Activated CD8-positive, alpha-beta memory T cell treated with anti-CD3 and anti-CD28 coated beads, Interleukin-2, amount 50 U/mL, for 1 hour (primary cell): ENCODE measurements around the gene SLC35F6.
"Not testable (repeated sequence)": the region's sequence is repeated elsewhere in the genome, so short reads cannot be mapped to it uniquely, and the experiment has no call there.

Experiments used
- DNase-seq: peaks from one replicate; pipeline ENCODE4 v3.0.0-alpha.2; 2020; ENCODE audit errors: extremely low read depth

Gene SLC35F6

DNA sequence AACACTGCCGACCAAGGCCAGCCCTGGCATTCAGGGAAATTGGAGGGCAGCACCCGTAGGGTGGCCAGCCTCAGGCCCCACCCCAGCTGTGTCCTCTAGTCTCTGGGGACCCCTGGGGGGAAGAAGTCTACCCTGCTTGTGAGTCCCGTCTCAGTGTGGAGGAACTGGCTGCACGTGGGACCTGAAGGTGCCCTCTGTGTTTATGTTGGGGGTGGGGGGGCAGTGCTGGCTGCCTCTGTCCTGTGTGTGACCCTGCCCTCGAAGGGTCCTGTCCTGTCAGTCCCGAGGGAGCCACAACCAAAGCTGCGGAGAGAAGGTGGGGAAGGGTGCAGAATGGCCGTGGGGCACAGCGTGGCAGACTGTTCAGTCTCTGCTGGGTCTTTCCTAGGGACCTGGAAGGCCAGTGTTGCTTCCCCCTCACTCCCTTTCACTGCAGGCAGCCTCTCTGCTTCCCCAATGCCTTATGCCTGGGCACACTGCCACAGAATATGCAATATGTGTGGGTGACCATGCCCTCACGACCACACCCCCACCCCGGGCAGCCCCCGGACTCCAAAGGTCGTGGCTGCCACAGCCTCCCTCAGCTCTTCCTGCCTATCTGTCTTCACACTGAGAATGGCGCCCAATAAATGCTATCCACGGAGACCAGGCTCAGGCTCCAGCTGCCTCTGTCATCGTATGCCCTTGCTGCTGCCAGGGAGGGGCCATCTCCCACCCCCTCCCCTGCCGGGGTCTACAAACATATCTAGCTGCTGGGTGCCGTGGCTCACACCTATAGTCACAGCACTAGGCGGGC, 33.3 kb upstream of the SLC35F6 start:
- DNase-seq: no peak

- DNase-seq: no peak
These were observed 32.4 kb upstream of the SLC35F6 start for GRCh38 chr2:26731714-26732113.

- no peak for DNase-seq
These were observed 31.6 kb upstream of the SLC35F6 start for GRCh38 chr2:26732446-26732845.

DNA sequence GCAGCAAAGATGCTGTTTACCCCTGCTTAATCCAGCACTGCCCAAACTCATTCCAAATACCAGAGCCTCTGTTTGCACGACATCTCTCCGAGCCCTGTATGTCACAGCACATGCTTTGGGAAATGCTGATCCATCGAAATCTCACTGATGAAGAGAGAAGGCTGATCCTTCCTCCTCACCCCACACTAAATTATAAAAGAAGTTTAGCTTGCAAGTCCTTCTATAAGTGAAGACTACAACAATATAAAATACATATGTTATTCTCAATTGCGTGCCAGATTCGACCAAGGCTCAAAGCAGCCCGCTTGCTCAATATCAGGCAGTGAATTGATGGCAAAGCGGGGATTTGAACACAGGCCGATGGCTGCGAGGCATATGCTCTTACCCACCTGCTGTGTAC, 30.7 kb upstream of the SLC35F6 start:
- no peak for DNase-seq

- DNase-seq: no peak
These were observed 29.0 kb upstream of the SLC35F6 start for GRCh38 chr2:26735097-26735496.

DNA sequence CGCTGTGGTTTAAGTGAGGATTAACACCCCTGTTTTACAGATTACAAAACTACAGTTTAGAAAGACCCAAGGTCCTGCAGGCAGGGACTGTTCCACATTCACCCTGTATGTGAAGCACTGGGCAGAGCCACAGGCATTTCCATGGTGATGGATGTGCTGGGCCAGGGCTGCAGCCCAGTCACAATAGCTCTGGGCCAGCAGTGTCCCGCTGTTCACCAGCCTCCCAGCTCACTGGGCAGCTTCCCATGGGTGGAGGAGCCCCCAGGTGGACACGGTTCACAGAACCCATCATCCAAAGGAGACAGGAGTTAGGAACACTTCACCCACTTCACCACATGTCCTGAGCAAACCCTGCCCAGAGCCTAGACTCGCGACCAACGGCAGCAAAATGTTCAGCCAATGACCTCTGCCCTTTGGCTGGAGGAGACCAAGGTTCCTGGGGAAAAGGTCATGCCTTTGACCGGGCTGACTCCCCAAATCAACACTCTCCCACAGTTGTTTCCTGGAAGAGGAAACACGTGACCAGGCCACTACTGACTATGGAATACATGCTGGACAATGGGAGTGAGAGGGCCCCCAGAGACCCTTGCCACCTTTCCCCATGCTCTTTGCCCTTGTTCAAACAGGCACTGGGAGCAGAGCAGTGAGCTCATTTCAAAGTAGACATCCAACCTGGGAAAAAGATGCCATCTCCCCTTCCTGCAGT, 28.0 kb upstream of the SLC35F6 start:
- DNase-seq: no peak

GRCh38 chr2:26737221-26737620, 26.9 kb upstream of the SLC35F6 start:
- no peak for DNase-seq

DNA sequence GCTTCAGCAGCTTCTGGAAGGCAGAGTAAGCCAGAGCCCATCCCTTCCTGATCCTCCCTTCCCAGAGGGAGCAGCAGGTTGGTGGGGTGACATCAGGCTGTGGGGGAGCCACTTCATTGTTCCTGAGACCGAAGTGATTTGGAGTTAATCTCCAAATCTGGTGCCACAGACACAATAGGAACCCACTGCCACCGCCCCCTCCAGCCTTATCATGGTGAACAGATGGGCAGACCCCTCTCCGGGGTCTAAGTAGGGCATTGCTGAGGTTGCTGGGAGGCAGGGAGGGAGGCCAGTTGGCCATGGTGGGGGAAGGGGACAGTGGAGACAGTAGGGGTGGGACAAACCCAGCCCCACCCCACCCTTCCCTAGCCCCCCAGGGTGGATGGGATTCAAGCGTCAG, 25.6 kb upstream of the SLC35F6 start:
- no peak for DNase-seq

DNA sequence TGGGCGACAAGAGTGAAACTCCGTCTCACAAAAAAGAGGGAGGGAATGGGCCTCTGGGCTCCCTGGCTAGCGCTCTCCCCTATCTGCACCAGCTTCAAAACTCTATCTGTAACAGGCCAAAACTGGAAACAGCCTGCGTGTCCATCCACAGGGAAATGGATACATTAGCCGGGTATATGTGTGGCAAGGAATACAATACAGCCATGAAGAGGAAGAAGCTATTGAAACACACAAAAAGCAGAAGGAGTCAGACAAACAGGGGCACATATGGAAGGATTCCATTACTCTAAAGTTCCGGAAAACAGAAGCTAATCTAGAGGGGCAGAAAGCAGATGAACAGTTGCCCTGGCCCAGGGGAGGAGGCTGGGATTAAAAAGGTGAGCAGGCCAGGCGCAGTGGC, 24.6 kb upstream of the SLC35F6 start:
- no peak for DNase-seq

DNA sequence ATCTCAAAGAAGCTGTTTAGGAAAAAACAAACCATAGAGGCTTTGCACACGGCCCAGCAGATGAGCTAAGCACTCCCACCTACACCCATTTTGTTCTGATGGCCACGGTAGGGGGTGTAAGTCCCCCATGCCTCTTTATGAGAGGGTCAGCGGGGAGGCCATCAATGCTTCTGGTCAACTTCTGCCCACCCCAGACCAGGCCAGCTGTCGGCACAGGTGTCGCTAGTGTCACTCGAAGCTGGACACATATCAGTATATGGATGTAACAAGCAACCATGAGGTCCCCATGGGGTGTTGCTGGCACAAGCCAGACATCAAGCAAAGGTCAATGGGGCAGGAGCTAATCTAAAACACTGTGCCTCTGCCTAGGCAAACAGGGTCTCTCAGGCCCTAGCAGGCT, 23.7 kb upstream of the SLC35F6 start:
- DNase-seq: no peak

DNA sequence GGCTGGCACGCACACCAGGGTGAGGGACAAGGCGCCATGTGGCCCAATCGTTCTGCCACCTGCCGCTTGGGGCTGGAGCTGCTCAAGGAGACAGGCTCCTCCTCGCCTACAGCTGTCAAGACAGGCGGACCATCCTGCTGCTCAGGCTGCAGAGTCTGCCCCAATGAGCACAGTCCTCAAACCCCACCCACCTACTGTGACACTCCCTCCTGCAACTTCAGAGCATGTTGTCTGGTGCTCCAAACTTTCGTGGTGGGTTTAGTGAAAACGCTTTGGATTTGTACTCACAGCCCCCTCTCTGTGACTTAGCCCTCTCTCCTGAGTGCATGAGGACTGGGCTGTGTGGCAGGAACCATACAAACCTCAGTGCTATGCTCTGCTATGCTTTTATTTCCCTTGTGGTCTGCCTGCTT, 23.2 kb upstream of the SLC35F6 start:
- no peak for DNase-seq

DNA sequence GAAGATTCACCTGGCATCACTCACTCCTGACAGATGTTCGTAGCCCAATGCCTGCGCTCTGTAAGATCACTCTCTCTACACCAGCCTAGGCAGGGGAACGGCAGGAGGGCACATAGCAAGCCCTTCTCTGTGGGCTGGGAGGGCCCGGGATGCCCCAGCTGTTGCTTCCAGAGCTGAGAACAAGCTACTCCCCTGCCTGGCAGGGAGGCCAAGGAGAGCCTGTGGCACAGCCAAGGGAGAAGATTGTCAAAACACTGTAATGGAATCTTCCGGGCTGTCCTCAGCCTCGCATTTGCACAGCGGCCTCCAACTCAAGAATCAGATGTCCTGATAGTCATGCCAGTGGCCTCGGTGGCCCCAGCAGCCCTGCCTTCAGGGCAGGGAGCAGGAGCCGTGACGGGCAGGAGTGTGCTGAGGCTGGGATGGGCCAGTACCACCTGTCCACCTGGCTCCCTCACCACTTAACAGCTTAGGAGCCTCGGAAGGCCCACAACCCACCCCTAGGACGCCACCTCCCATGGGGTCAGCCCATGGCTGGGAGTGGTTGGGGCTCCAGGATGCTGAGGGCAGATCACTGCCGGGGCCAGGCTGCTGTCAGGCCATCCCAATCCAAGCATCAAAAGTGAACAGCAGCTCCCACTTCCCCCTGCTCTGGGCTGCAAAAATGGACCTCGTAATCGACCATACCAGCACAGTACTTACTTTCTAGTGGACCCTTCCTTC, 21.9 kb upstream of the SLC35F6 start:
- no peak for DNase-seq

GRCh38 chr2:26743852-26744251, 20.2 kb upstream of the SLC35F6 start:
- no peak for DNase-seq

DNA sequence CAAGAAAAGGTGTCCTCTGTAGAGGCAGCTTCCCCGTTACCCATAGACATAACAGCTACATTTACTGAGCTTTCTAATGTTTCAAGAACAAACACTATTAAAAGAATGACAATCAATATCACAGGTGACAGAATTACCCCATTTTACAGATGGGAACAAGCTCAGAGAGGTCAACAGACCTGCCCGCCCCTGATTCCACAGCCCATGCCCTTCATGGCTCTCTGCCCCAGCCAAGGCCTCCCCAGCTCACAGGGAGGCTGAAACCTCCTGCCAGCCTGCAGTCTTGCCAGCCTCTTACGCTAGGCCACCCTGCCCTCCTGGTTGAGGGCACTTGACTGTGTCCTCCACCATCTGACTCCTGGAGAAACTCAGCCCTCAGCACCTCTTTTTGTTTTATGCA, 19.1 kb upstream of the SLC35F6 start:
- no peak for DNase-seq

DNA sequence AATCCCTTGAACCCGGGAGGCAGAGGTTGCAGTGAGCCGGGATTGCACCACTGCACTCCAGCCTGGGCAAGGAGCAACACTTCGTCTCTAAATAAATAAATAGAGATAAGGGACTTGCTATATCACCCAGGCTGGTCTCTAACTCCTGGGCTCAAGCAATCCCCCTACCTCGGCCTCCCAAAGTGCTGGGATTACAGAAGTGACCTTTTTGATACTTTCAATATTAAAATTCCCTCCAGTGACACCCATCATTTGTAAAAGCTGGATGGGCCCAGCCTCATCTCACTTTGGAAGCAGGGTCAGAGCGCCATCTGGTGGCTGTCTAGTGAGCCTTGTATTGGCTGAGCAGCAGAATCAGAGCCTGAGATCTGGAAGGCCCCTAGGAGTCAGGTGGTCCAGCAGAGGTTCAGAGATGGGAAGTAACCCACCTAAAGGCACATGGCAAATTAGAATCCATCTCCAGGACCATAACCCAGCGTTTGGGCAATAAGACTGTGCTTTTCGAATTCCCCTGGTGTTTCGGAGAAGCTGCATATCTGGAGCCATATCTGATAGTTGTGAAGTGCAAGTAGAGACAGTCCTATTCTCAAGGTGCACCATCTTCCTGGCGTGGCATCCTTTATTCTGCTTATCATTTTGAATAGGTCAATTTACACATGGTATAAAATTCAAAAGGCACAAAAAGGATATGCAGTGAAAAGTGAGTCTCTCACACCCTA, 18.3 kb upstream of the SLC35F6 start:
- DNase-seq: peak; percentile 43

- DNase-seq: no peak
These were observed 17.1 kb upstream of the SLC35F6 start for GRCh38 chr2:26746934-26747333.

GRCh38 chr2:26749787-26750420, 14.2 kb upstream of the SLC35F6 start:
- not testable (repeated sequence) for DNase-seq

DNA sequence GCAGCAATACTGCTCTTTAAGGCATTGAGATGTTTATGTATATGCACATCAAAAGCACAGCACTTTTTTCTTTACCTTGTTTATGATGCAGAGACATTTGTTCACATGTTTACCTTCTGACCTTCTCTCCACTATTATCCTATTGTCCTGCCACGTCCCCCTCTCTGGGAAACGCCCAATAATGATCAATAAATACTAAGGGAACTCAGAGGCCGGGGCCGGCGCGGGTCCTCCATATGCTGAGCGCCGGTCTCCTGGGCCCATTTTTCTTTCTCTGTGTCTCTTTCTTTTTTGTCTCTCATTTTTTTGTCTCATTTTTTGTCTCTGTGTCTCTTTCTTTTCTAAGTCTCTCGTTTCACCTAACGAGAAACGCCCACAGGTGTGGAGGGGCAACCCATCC, 13.6 kb upstream of the SLC35F6 start:
- DNase-seq: not testable (repeated sequence)

GRCh38 chr2:26752656-26753055, 11.4 kb upstream of the SLC35F6 start:
- no peak for DNase-seq

DNA sequence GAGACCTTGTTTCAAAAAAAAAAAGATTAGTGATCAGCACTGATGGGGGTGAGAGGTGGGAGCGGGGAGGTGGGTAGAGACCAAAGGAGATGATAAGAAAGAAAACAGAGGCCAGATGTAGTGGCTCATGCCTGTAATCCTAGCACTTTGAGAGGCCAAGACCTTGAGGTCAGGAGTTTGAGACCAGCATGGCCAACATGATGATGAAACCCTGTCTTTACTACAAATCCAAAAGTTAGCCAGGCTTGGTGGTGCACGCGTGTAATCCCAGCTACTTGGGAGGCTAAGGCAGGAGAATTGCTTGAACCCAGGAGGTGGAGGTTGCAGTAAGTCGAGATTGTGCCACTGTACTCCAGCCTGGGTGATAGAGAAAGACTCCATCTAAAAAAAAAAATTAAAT, 9.5 kb upstream of the SLC35F6 start:
- DNase-seq: no peak

DNA sequence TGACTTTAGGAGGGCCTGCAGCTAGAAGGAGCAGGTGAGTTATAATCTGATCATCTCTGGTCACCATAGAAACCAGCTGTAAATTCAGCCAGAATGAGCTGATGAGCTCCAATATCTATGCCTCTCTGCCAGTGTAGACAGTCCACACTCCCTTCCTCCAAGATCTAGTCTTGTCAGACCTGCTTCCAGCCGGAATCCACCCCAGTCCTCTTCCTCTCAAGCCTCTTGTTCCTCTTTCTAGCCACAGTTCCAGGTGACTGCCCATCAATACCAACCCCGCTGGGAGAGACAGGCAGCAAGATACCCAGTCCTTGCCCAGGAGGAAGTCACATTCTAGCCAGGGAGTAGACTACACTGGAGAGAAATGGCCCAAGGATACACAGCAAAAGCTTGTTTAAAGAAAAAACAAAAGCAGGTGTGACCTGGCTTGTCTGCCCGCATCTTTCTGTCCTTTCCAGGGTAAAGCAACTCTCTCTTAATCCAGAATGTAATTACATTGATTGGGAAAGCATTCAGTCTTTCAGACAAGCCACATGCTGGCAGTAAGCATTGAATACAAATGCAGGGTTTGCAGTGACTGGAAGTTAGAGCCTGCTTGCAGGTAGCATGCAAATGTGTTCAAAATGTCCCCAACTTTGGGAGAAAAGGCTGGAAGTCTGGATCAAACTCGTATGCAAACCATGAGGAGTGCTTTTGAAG, 9.0 kb upstream of the SLC35F6 start:
- no peak for DNase-seq
